ENCODE data around the gene HERC2.

GRCh38 chr15:28112962-28113361 lies 209.0 kb downstream of the HERC2 start:
- TF ChIP-seq EZH2 (conservative IDR thresholded peaks at IDR 0.05; ENCODE audit: low read depth, low read length) (no peak), SRSF1 (optimal IDR thresholded peaks at IDR 0.05; ENCODE audit: low read depth, low read length) (no peak), ONECUT2 (CRISPR knock-in tag; IDR thresholded peaks at IDR 0.05) (no peak)

Data from HepG2 (cell line).